Mononuclear cell (primary cell): Measurements from ENCODE around the gene ERBB4. TPM values are rescaled to one million over a fixed set of nuclear protein-coding genes. Genes with fewer than 3 reads are reported as not detected.

Experiments
- H3K27me3 ChIP-seq: 2 replicates; pipeline ENCODE4 v1.6.0; 2011; ENCODE audit warnings: low read length, control low read depth; ENCODE audit not compliant: insufficient read depth
- H3K4me1 ChIP-seq: 2 replicates; pipeline ENCODE4 v1.5.1; 2011; ENCODE audit warnings: mild to moderate bottlenecking, low read length, control low read depth; ENCODE audit not compliant: insufficient read depth
- H3K4me3 ChIP-seq: 2 replicates; pipeline ENCODE4 v1.5.1; 2011; ENCODE audit warnings: mild to moderate bottlenecking, low read length, moderate library complexity
- H3K9me3 ChIP-seq: 2 replicates; pipeline ENCODE4 v1.5.1; 2011; ENCODE audit warnings: low read depth, mild to moderate bottlenecking, control low read depth, low read length
- total RNA-seq: library from RNA; depleted of rRNA; stranded (reverse); fragments of >200 nt; gene quantifications from one replicate; pipeline ENCODE4 v1.2.3, GENCODE V29; 2012

ERBB4 gene
- total RNA-seq, 1 donor: not detected

DNA sequence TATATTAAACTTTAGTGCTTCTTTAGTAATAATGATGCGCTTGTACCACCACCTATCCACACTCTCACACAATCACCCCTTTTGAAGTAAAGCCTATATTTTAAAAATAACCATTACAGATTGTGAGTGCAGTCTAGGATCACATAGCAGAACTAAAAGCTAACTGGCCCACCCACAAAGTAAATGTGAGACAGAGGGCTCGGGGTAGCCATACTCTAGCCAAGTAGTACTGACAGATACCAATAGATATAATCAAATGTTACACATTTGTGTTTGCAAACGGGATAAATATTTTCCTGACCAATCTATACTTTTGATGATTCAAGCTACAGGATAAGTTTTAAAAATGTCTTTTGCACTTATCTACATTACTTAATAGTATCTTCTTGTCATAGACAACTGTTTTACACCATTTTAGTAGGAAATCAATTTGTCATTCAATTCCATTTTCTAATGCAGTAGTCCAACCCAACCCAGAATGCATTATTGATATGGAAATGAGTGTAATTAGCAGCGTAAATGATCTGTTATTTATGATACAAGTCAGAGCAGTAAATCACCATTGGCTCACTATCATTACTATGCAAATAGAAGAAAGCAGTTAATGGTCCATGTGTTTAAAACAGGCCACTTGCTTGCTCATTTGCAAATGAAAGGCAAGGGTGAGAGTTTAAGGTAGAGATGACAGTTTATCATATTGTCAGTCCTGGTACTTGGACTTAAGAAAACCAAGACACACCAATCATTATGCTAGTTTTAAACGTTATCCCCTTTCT lies 111.8 kb downstream of the ERBB4 start:
- Histone ChIP-seq H3K27me3 (no peaks in the 10 kb centered on the region), H3K9me3 (no peaks in the 10 kb centered on the region), H3K4me1 (no peaks in the 10 kb centered on the region), H3K4me3 (no peak overlapping the region)

DNA sequence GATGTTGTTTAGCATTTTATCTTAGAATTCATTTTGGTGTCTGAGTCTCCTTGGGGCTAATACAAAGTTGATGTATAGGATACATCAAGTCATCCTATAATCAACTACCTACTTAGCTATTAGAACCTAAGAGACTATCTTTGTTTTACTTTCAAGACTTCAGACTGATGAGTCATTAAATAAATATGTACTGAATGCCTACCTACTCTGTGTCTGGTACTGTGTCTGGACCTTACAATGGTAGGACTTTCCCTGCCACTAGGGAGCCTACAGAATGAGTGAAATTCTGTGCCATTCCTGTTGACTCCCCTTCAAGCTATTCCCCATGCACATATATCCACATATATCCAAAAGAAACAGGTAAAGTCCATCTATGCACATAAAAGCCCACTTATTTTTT lies 114.5 kb downstream of the ERBB4 start:
- Histone ChIP-seq H3K27me3 (no peaks in the 10 kb centered on the region), H3K4me3 (no peak overlapping the region), H3K4me1 (no peaks in the 10 kb centered on the region), H3K9me3 (no peaks in the 10 kb centered on the region)

DNA sequence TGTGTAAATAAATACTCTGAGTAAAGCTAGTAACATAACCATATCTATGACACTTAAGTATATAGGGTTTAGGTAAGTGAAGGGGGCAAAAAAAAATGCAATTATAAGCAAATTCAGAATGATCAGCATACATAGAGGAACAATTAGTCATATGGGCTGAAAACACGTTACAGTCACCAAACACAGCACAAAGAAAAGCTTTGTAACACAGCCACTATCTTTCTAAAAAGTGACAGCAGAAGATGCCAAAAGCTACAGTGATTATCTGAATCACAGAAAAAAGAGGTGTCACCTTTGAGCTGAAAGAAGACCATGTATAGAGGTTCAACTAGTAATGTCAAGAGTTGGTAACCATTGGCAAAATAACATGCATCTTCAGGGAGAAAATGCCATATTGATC lies 115.5 kb downstream of the ERBB4 start:
- no peak overlapping the region for H3K4me3 ChIP-seq

GRCh38 chr2:212421556-212422334 lies 116.9 kb downstream of the ERBB4 start:
- no peaks in the 10 kb centered on the region for H3K9me3 ChIP-seq
- H3K27me3 ChIP-seq: no peaks in the 10 kb centered on the region
- H3K4me1 ChIP-seq: no peaks in the 10 kb centered on the region
- no peak overlapping the region for H3K4me3 ChIP-seq

More for the DNA sequence above, 115.5 kb downstream of the ERBB4 start:
- no peaks in the 10 kb centered on the region for H3K4me1 ChIP-seq
- no peaks in the 10 kb centered on the region for H3K9me3 ChIP-seq
- H3K27me3 ChIP-seq: no peaks in the 10 kb centered on the region

GRCh38 chr2:212416086-212416485 lies 122.5 kb downstream of the ERBB4 start:
- H3K27me3 ChIP-seq: no peaks in the 10 kb centered on the region
- H3K4me3 ChIP-seq: no peak overlapping the region
- no peaks in the 10 kb centered on the region for H3K4me1 ChIP-seq
- H3K9me3 ChIP-seq: no peaks in the 10 kb centered on the region

DNA sequence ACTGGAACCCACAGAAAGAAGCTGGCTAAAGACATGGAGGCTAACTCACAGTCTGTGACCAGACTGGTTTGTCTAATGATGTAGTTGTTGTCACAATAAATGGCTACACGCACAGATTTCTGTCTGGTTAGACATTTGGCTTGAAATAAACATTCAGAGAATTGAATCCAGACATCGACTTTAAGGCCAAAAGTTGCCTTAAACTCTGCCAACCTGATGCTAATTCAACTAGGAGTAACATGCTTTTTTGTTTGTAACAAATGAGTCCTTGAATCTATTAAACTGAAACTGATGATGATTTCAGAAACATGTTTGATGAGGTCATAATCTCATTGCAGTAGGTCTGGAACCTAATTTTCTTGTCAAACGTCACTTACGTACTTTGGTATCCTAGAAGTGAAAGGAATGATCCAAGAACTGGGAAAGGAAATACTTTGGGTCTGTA lies 123.8 kb downstream of the ERBB4 start:
- Histone ChIP-seq H3K4me1 (no peaks in the 10 kb centered on the region), H3K27me3 (no peaks in the 10 kb centered on the region), H3K4me3 (no peak overlapping the region), H3K9me3 (no peaks in the 10 kb centered on the region)

DNA sequence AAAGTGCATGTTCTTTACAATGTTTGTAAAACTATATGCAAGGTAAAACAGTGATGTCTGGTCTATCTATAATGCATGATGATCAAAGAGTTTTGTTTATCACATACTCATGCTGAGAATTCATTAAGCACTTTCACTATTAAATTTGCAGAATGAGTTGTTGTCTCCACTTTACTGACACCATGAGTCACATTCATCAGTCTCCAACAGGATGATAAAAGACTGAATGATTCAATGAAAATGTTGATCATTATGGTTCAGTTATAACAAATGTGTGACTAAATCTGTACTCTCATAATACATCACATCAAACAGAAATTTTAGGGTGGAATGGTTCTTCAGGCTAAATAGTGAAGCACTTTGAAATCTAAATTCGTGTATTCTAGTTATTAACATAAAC lies 129.0 kb downstream of the ERBB4 start:
- H3K9me3 ChIP-seq: no peaks in the 10 kb centered on the region
- no peaks in the 10 kb centered on the region for H3K4me1 ChIP-seq
- H3K27me3 ChIP-seq: no peaks in the 10 kb centered on the region
- H3K4me3 ChIP-seq: no peak overlapping the region

- Histone ChIP-seq H3K27me3 (no peaks in the 10 kb centered on the region), H3K9me3 (no peaks in the 10 kb centered on the region), H3K4me1 (no peaks in the 10 kb centered on the region), H3K4me3 (no peak overlapping the region)
Observed at GRCh38 chr2:212408524-212408923, 130.1 kb downstream of the ERBB4 start.

DNA sequence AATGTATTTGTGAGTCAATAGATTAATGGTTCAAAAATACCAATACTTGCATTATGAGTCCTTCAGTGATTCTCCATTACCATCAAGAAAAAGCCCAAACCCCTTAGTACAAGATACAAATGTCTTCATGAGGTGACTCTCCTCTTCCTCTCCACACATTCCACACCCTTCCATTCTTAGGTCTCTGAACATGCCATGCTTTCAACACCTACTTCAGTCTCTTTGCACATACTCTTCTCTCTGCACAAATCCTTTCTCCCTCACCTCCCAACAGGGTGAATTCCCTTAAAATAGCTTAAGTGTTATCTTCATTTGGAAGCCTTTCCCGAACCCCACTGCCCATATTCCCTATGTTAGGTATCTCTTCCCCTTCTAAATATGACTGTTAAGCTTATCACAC lies 131.9 kb downstream of the ERBB4 start:
- Histone ChIP-seq H3K27me3 (no peaks in the 10 kb centered on the region), H3K4me1 (no peaks in the 10 kb centered on the region), H3K4me3 (no peak overlapping the region), H3K9me3 (no peaks in the 10 kb centered on the region)

DNA sequence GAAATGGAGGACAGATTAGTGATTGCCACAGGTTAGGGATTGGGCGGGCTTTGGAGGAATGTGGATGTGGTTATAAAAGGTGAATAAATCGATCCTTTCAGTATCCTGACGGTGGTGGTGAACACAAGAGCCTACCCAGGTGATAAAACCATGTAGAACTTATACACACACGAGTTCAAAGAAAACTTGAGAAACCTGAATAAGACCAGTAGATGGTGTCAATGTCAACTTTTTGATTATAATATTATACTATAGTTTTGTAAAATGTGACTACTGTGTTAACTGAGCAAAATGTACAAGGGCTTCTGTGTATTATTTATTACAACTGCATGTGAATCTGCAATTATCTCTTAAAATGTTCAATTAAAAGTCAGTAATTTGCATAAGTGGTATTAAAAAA lies 136.3 kb downstream of the ERBB4 start:
- no peaks in the 10 kb centered on the region for H3K9me3 ChIP-seq
- H3K27me3 ChIP-seq: no peaks in the 10 kb centered on the region
- H3K4me1 ChIP-seq: no peaks in the 10 kb centered on the region
- H3K4me3 ChIP-seq: no peak overlapping the region

DNA sequence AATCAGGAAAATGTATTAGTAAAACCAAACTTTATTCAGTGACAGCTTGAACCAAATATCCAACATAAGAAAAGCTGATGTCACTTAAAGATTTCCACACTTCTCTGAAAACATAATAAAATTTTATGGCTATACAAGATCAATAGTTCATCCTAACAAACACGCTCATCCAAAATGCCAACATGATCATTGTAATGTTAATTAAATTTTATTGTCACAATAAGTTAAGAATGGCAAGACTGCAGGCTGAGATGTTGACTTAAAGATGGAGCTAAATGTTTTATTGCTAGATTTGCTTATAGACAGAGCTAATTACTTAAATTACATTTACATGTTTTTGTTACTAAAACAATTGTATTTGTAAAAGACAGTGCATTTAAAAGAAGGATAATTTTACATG lies 140.3 kb downstream of the ERBB4 start:
- no peak overlapping the region for H3K4me3 ChIP-seq
- H3K4me1 ChIP-seq: no peaks in the 10 kb centered on the region
- H3K27me3 ChIP-seq: no peaks in the 10 kb centered on the region
- H3K9me3 ChIP-seq: no peaks in the 10 kb centered on the region

- no peaks in the 10 kb centered on the region for H3K4me1 ChIP-seq
- no peaks in the 10 kb centered on the region for H3K9me3 ChIP-seq
- no peaks in the 10 kb centered on the region for H3K27me3 ChIP-seq
- H3K4me3 ChIP-seq: no peak overlapping the region
Observed at GRCh38 chr2:212392544-212392943, 146.1 kb downstream of the ERBB4 start.

DNA sequence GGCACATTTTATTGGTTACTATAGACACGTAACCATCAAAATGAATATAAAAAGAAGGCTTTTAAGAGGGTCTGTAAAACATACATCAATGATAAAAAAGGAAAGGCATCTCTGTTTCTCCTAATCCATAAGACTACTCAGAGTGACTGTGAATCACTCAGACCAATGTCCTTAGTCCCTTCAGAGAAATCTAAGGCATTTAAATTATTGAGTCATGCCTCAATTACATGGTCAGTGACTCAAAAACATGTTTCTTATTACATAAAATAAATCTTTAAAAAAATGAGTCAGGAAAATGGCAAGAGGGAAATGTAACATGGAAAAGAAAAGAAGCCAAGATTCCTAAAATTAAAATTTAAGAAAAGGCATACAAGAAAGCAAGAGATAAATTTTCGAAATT lies 146.6 kb downstream of the ERBB4 start:
- Histone ChIP-seq H3K4me3 (no peak overlapping the region), H3K4me1 (no peaks in the 10 kb centered on the region), H3K27me3 (no peaks in the 10 kb centered on the region), H3K9me3 (no peaks in the 10 kb centered on the region)

DNA sequence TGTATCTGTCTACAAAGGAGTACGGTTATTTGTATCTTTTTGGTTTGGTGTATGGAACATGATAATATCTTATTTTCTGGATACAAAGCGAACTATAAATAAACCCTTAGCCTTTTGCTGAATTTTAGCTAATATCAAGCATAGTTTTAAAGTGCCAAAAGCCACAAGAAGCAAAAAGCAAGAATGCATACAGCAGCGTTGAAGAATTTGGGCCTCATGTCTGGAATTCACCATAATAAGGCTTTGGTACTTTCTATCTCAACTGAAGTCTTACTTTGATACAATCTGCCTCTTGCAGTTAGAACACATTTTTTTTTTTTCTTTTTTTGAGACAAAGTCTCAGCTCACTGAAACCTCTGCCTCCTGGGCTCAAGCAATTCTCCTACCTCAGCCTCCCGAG lies 151.5 kb downstream of the ERBB4 start:
- Histone ChIP-seq H3K9me3 (no peaks in the 10 kb centered on the region), H3K27me3 (no peaks in the 10 kb centered on the region), H3K4me1 (no peaks in the 10 kb centered on the region), H3K4me3 (no peak overlapping the region)

GRCh38 chr2:212385241-212385640 lies 153.4 kb downstream of the ERBB4 start:
- no peak overlapping the region for H3K4me3 ChIP-seq
- no peaks in the 10 kb centered on the region for H3K4me1 ChIP-seq
- H3K27me3 ChIP-seq: no peaks in the 10 kb centered on the region
- H3K9me3 ChIP-seq: no peaks in the 10 kb centered on the region

DNA sequence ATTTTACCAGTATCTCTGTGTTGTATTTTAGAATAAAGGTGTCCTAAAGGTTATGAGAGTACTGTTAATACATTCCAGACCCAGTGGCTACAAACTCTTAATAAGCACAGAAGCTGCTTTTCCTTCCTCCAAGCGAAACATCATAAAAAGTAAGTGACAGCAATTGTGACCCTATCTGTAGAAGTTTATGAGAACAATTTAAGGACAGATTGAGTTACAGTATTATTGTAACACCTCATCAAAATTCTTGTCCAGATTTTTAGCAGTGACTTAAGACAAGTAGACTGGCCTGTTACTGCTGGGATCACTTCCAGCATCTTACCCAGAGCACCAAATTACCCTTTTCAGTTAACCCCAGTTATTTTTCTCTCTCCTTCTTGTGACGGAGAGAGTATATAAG lies 154.6 kb downstream of the ERBB4 start:
- Histone ChIP-seq H3K4me1 (no peaks in the 10 kb centered on the region), H3K27me3 (no peaks in the 10 kb centered on the region), H3K9me3 (no peaks in the 10 kb centered on the region), H3K4me3 (no peak overlapping the region)
